ENCODE data around the gene LST1. TPM values are rescaled to one million over a fixed set of nuclear protein-coding genes. Genes with fewer than 3 reads are reported as not detected.

Gene LST1
- total RNA-seq, 1 donor from 2014 or later, result not detected

- Histone ChIP-seq H3K9ac (no peak overlapping the region), H3K79me2 (ENCODE audit: low read depth) (peaks cover 70% of the 10 kb centered on the region), H3K4me1 (no peaks in the 10 kb centered on the region), H3K36me3 (peaks cover 29% of the 10 kb centered on the region), H3K9me3 (ENCODE audit: low read depth) (no peaks in the 10 kb centered on the region), H3K27me3 (no peaks in the 10 kb centered on the region), H2AFZ (replicated peaks) (no peak overlapping the region), H3K4me2 (no peak overlapping the region), H4K20me1 (ENCODE audit: low read depth) (peaks cover 92% of the 10 kb centered on the region), H3K4me3 (no peak overlapping the region), H3K27ac (no peak overlapping the region), H3F3A (ENCODE audit: low read depth) (peaks cover 70% of the 10 kb centered on the region)
- Mint-ChIP-seq H3K27me3 (ENCODE audit: insufficient read depth, low read depth) (peaks cover 13% of the 10 kb centered on the region), H3K4me3 (no peak overlapping the region), H3K4me1 (peaks cover 2% of the 10 kb centered on the region), H3K9me3 (no peaks in the 10 kb centered on the region), H3K27ac (no peak overlapping the region), H3K36me3 (peaks cover 61% of the 10 kb centered on the region)
- DNase-seq (ENCODE audit: low spot score), result no peak
- TF ChIP-seq EZH2phosphoT487 (IDR thresholded peaks at IDR 0.05) (no peak), EZH2 (IDR thresholded peaks at IDR 0.05) (no peak), CTCF (IDR thresholded peaks at IDR 0.05) (no peak)
Observed at GRCh38 chr6:31630177-31630934, 44.3 kb downstream of the LST1 start.

DNA sequence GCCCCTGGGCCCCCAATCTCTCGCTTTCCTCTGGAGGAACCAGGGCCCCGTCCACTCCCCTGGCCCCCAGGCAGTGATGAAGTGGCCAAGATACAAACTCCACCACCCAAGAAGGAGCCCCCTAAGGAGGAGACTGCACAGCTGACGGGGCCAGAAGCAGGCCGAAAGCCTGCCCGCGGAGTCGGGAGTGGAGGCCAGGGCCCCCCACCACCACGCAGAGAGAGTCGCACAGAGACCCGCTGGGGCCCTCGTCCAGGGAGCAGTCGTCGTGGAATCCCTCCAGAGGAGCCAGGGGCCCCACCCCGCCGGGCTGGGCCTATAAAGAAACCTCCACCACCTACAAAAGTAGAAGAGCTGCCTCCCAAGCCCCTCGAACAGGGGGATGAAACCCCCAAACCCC, 45.1 kb downstream of the LST1 start:
- Histone ChIP-seq H3K27ac (no peak overlapping the region), H3K36me3 (peaks cover 23% of the 10 kb centered on the region), H2AFZ (replicated peaks) (no peak overlapping the region), H3K79me2 (ENCODE audit: low read depth) (peaks cover 61% of the 10 kb centered on the region), H3K9ac (no peak overlapping the region), H3K4me2 (no peak overlapping the region), H3K27me3 (no peaks in the 10 kb centered on the region), H3K4me1 (no peaks in the 10 kb centered on the region), H4K20me1 (ENCODE audit: low read depth) (peaks cover 90% of the 10 kb centered on the region), H3F3A (ENCODE audit: low read depth) (peaks cover 69% of the 10 kb centered on the region), H3K9me3 (ENCODE audit: low read depth) (no peaks in the 10 kb centered on the region), H3K4me3 (no peak overlapping the region)
- Mint-ChIP-seq H3K9me3 (no peaks in the 10 kb centered on the region), H3K4me3 (no peak overlapping the region), H3K27ac (no peak overlapping the region), H3K4me1 (peaks cover 2% of the 10 kb centered on the region), H3K36me3 (peaks cover 58% of the 10 kb centered on the region), H3K27me3 (ENCODE audit: insufficient read depth, low read depth) (peaks cover 8% of the 10 kb centered on the region)
- DNase-seq (ENCODE audit: low spot score), result no peak
- TF ChIP-seq CTCF (IDR thresholded peaks at IDR 0.05) (no peak), EZH2 (IDR thresholded peaks at IDR 0.05) (no peak), EZH2phosphoT487 (IDR thresholded peaks at IDR 0.05) (no peak)

DNA sequence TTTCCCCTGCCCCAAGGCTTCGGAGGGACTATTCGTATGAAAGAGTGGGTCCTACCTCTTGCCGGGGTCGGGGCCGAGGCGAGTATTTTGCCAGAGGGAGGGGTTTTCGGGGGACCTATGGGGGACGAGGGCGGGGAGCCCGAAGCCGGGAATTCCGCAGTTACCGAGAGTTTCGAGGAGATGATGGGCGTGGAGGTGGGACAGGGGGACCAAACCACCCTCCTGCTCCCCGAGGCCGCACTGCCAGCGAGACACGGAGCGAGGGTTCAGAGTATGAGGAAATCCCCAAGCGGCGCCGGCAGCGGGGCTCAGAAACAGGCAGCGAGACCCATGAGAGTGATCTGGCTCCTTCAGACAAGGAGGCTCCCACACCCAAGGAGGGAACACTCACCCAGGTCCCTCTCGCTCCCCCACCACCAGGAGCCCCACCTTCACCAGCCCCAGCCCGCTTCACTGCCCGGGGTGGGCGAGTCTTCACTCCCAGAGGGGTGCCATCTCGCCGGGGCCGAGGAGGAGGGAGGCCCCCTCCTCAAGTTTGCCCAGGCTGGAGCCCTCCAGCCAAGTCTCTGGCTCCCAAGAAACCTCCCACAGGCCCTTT, 45.7 kb downstream of the LST1 start:
- Mint-ChIP-seq H3K27me3 (ENCODE audit: insufficient read depth, low read depth) (peaks cover 8% of the 10 kb centered on the region), H3K36me3 (peaks cover 57% of the 10 kb centered on the region), H3K27ac (no peak overlapping the region), H3K4me1 (peaks cover 2% of the 10 kb centered on the region), H3K4me3 (no peak overlapping the region), H3K9me3 (no peaks in the 10 kb centered on the region)
- TF ChIP-seq CTCF (IDR thresholded peaks at IDR 0.05) (no peak), EZH2phosphoT487 (IDR thresholded peaks at IDR 0.05) (no peak), EZH2 (IDR thresholded peaks at IDR 0.05) (no peak)
- Histone ChIP-seq H4K20me1 (ENCODE audit: low read depth) (peaks cover 89% of the 10 kb centered on the region), H3K27ac (peak overlapping the region; percentile 77), H3K9ac (peak overlapping the region; percentile 1), H3F3A (ENCODE audit: low read depth) (peaks cover 69% of the 10 kb centered on the region), H3K9me3 (ENCODE audit: low read depth) (no peaks in the 10 kb centered on the region), H3K4me3 (no peak overlapping the region), H3K27me3 (no peaks in the 10 kb centered on the region), H3K4me1 (no peaks in the 10 kb centered on the region), H3K36me3 (peaks cover 17% of the 10 kb centered on the region), H3K4me2 (no peak overlapping the region), H3K79me2 (ENCODE audit: low read depth) (peaks cover 56% of the 10 kb centered on the region), H2AFZ (replicated peaks) (no peak overlapping the region)
- DNase-seq (ENCODE audit: low spot score), result no peak
